Fibroblast of peridontal ligament (primary cell): ENCODE results near the gene NRXN2.
"Not testable (repeated sequence)": the region's sequence is repeated elsewhere in the genome, so short reads cannot be mapped to it uniquely, and the experiment has no call there.

Experiments
- DNase-seq: peaks from one replicate; pipeline ENCODE4 v3.0.0-alpha.2; 2010; ENCODE audit errors: extremely low read depth

The NRXN2 gene

DNA sequence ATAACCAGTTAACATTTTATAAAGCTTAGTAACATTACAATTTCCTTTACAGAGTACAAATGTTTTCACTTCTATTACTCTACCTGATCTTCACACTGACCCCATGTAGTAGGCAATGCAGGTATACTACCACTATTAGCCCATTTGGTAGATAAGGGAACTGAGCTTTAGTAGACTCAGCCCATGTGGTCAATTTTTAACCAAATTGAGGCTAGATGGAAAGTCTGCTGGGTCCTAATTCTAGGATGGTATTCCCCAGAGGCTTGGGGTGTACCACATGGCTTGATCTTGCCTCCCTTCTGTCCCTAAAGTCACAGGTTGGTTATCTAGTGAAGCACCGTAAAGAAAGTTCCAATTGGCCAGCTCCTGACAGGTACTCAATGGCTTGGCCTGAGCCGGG is 48.2 kb downstream of the NRXN2 start:
- DNase-seq = no peak

DNA sequence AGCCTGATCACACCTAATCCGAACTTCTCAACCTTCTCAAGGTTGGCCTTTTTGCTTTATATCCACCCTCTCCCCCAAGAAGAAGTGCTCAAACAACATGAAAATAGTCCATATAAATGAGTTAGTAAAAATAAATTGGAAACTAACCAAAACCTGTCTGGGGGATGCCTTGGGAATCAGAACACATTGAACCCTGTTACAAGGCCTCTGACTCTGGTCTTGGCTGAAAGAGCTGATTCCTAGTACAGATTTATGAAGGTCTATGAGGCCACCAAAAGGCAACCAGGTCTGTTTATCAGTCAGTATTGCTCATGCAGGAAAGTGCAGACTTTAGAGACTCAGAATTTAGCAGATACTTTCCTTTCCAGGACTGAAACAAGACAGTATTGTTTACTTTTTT is 49.7 kb downstream of the NRXN2 start:
- no peak for DNase-seq

GRCh38 chr11:64672875-64673274 is 50.1 kb downstream of the NRXN2 start:
- DNase-seq = no peak

GRCh38 chr11:64670975-64671374 is 52.0 kb downstream of the NRXN2 start:
- no peak for DNase-seq

GRCh38 chr11:64667154-64667745 is 55.7 kb downstream of the NRXN2 start:
- no peak for DNase-seq

DNA sequence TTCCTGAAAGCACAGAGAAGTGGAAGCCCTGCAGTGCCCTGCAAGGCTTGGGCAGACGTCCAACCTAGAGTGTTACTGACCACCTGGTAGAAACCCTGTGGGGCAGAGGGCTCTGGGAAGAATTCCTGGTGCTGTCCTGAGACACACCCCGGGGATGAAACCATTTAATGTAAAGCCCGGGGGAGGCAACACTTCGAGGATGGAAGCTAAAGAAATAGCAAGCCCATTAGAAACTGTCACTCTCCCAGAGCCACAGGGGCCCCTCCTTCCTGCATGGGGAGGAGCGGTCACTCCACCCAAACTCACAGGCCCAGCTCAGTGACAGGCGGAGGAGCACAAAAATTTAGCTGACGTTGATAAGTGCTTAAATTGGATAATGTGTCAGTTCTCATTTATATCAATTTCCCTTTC is 57.6 kb downstream of the NRXN2 start:
- DNase-seq = no peak

DNA sequence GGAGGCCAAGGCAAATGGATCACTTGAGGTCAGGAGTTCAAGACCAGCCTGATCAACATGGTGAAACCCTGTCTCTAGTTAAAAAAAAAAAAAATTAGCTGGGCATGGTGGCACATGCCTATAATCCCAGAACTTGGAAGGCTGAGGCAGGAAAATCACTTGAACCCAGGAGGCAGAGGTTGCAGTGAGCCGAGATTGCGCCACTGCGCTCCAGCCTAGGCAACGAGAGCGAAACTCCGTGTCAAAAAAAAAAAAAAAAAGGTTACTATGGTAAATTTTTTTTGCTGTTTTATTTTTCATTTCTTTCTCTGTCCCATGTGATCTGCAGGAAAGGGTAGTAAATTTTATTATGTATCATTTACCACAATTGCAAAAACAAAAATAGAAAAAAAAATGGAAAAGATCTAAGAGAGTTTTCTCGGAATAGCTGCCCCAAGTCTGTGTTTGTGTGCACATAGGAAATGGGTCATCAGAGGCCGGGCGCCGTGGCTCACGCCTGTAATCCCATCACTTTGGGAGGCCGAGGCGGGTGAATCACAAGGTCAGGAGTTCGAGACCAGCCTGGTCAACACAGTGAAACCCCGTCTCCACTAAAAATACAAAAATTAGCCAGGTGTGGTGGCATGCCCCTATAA is 58.6 kb downstream of the NRXN2 start:
- DNase-seq = not testable (repeated sequence)

- no peak for DNase-seq
Observed at GRCh38 chr11:64663656-64664055, 59.3 kb downstream of the NRXN2 start.

DNA sequence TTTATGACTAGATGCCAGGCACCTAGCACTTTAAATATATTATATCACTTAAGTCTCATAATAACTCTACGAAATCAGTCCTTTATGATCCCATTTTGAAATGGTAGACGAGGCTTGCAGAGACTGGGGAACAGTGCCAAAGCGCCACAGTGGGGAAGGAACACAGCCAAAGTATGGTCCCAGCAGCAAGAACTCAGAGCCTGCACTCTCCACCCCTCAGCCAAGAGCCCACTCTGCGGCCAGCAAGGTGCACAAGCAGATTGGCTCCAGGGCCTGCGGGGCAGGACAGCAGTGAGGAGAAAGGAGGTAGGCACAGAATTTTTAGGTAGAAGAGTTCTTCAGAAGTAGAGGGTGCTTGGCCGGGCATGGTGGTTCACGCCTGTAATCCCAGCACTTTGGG is 61.4 kb downstream of the NRXN2 start:
- no peak for DNase-seq

GRCh38 chr11:64661146-64661545 is 61.9 kb downstream of the NRXN2 start:
- peak; percentile 94 for DNase-seq

DNA sequence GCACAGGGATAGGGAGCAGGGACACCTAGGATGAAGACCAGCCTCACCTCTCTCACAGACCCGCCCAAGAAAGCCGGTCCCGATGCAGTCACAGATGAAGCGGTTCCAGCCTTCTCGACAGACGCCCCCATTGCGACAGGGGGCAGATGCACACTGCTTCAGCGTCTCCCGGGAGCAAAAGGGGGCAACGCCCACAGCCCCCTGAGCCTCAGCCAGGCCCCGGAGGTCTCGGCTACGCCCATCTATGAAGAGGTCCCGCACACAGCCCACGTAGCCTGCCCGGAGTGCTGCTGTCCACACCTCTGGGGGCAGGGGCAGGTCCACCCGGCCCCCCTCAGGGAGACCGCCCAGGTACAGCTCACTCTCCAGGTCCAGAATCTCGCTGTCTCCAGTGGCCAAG is 62.3 kb downstream of the NRXN2 start:
- DNase-seq = no peak

GRCh38 chr11:64660205-64660604 is 62.8 kb downstream of the NRXN2 start:
- no peak for DNase-seq

DNA sequence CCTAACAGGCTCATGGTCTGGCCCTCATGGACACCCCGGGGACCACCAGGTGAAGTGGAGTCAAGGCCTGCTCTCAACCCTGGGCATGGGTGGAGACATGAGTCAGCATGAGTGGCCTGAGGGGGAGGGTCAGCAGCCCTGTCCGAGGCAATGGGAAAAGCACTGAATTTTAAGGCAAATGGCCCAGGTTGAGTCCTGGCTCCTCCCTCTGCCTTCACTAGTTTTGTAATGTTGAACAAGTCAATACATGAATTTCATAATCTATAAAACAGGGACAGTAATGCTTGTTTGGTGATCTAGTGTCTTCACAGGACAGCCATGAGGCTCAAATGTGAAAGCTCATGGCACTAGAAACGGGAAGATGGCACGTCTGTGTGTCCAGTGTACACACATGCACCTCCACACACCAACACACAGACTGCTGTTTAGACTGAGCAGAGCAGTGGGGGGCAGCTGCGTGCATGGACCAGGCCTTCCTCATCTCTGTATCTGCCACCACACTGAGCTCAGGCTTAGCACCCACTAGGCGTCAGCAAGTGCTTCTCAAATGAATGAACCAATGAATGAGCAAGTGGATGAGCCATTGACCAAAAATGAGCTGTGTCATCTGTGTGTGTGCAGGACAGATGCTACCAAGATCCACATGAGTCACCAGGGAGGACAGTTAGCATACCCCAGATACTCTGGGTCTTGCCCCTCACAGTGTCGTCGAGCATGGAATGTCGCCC is 63.4 kb downstream of the NRXN2 start:
- peak; percentile 86 for DNase-seq

- no peak for DNase-seq
Observed at GRCh38 chr11:64658265-64658664, 64.7 kb downstream of the NRXN2 start.

GRCh38 chr11:64656862-64657261 is 66.1 kb downstream of the NRXN2 start:
- DNase-seq = no peak

DNA sequence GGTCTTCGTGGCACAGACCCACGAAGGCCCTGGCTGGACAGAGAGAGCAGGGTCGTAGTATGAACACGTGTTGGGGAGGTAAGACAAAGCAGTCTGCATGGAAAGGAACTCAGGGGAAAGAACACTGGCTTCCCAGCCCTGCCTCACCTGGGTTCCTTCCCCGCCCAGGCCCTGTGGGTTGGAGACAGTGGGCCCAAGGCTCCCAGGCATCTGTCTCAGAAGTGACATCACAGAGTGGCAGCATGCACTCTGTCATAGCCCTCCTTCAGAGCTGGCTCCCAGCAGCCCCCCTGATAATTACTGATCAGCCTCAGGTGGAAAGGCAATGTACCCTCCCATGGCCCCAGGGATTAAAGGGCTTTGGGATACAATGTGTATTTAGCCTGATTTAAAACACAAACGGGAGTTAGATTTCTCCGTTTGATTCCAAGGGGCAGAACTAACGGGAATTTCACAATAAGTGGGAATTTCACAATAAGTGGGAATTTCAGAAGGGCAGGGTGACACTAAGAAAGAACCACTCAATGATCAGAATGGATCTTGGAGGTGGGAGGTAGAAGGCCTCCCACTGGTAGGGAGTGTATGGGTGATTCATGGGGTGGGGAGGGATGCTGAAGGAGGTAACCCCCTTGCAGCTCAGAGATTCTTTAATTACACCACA is 66.9 kb downstream of the NRXN2 start:
- peak; percentile 65 for DNase-seq

DNA sequence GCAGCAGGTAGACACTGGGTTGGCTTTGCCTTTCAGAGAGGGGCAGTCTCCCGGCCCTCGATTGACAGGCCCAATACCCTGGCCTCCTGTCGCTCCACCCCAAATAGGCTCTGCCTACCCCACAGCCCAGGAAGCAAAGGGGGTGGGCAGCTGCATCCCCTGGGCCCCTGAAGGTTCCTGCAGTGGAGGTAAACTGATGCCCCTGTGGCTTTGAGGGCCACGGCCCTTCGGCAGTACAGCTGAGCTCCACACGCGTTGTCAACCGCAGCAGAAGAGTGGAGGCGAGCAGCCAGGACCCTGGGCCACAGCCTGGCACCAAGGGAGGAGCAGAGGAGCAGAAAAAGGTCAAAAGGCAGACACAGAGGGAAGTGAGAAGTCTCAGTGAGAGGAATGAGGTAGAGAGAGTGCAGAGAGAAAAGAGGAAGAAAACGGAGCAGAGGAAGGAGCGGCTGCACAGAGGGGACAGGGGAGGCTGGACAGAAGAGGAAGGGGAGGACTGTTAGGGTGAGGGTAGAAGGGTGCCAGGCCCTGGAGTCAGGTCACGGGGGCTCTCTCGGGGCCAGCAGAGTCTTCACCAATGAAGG is 67.9 kb downstream of the NRXN2 start:
- DNase-seq = no peak

GRCh38 chr11:64654439-64654838 is 68.6 kb downstream of the NRXN2 start:
- no peak for DNase-seq

DNA sequence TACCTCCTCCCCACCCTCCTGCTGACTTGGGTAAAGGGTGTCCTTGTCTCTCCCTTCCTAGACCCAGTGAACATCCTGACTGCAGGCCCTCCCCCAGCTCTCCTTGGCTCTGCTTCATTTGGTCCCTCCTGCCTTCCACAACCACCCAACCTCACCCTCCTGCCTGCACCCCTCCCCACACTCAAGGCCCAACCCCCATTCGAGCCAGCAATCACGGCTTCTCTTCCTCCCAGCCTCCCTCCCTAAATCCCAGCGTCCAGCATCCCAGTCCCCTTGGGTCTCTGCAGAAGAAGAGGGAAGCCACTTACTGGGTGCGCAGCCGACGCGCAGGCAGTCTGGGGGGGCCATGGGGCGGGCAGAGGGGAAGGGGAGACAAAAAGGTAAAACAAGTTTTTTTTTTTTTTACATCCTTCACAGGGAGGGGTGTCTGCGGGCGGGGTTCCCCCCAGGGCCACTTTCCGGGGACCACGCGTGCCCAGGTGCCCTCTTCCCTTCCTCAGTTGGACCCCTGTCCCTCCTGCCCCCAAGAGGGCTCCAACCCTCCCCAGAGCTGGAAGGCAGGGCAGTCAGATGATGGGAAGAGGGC is 69.5 kb downstream of the NRXN2 start:
- no peak for DNase-seq

DNA sequence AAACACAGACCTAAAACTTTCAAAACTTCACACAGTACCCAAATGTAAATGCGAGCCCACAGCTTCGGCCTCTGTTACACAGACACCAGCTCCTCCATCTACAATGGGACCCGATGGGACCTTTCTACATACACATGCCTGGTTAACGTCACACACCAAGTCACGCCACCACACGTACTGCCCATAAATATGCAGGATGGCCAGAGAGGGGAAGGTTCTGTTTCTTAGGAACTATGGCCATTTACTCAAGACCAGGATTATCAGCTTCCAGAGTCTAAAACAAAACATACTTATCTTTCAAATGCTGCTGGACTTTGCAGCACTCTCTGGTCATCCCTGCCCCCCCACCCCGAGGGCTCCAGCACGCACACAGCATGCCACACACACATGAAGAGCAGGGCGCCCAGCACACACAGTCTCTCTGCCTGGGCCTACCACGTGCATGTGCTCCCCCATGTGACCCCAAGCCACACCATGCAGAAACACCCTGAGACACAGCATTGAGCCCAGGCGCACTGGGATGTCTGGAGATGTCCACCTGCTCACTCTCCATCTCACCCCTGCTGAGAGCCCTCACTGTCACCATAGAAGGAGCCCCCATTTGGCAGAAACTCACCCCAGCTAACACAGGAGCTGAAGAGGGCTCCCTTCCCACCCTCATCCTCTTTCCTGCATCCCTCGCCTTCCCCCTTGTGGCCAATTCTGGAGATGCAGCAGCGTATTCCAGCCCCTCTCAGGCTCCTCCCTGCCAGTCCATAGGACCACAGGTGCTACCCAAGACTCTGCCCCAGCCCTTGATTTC is 70.2 kb downstream of the NRXN2 start:
- DNase-seq = peak; percentile 67

GRCh38 chr11:64650923-64651523 is 72.0 kb downstream of the NRXN2 start:
- no peak for DNase-seq
